SK-N-SH (cell line): ENCODE data around the gene MAPKAPK5.

Source experiments
- CHD2 ChIP-seq: fragments of 150-350 bp; IDR thresholded peaks from 2 replicates; pipeline ENCODE4 v1.6.1; 2018; ENCODE audit warnings: low read length; ENCODE audit not compliant: partially characterized antibody
- CTCF ChIP-seq: fragments of 200-600 bp; sonication (generic); IDR thresholded peaks from 2 replicates; pipeline ENCODE4 v1.6.1; 2017; ENCODE audit warnings: antibody characterized with exemption, mild to moderate bottlenecking, moderate library complexity
- MAX ChIP-seq: IDR thresholded peaks from 2 replicates; pipeline ENCODE4 v1.4.0; 2012; ENCODE audit warnings: low read depth
- MEF2A ChIP-seq: IDR thresholded peaks from 2 replicates; pipeline ENCODE4 v1.4.0; 2012; ENCODE audit warnings: low read depth, borderline replicate concordance
- TAF1 ChIP-seq: IDR thresholded peaks from 2 replicates; pipeline ENCODE4 v1.6.1; 2012; ENCODE audit warnings: low read depth, mild to moderate bottlenecking, low read length, moderate library complexity, borderline replicate concordance
- USF2 ChIP-seq: fragments of 150-350 bp; IDR thresholded peaks from 2 replicates; pipeline ENCODE4 v1.6.1; 2017; ENCODE audit warnings: antibody characterized with exemption, low read length, low read depth, borderline replicate concordance

- TF ChIP-seq MAX, result no peak
- no peak for TF ChIP-seq CTCF
- TF ChIP-seq CHD2, result no peak
- no peak for TF ChIP-seq MEF2A
- TF ChIP-seq USF2, result no peak
- TF ChIP-seq TAF1, result no peak
Measured at GRCh38 chr12:111825509-111825908, 16.5 kb upstream of the MAPKAPK5 start.
